GM12874 (cell line): ENCODE data around the gene MSMB.

Experiments used
- CTCF ChIP-seq: IDR thresholded peaks from 2 replicates; pipeline ENCODE4 v1.5.1; 2011; ENCODE audit warnings: low read depth, mild to moderate bottlenecking, control low read depth, low read length, moderate library complexity; ENCODE audit not compliant: insufficient read depth

Gene MSMB

DNA sequence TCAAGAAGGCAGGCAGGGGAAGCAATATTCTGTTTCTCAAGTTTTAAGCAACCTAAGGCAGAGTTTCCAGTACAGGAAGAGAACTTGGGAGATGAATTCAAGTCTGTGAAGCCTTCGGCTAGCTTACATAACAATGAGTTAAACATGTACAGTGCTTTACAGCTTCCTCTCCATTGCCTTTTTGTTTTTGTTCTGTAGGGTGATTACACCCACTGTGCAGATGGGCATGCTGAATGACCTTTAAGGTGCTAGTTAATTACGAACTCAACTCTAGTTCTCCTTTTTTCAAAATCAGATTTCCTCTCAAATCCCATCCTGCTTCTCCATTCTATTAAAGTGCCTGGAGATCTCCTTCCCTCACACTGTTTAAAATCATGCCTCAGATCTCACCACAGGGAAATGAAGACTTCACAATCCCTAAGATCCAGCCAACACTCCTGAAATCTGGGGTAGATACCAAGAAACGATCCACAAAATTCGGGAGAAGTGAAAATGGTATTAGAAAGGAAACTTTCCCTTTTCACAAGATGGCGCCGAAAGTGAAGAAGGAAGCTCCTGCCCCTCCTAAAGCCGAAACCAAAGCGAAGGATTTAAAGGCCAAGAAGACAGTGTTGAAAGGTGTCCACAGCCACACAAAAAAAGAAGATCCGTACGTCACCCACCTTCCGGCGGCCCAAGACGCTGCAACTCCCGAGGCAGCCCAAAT, 16.8 kb upstream of the MSMB start:
- TF ChIP-seq CTCF: no peak

DNA sequence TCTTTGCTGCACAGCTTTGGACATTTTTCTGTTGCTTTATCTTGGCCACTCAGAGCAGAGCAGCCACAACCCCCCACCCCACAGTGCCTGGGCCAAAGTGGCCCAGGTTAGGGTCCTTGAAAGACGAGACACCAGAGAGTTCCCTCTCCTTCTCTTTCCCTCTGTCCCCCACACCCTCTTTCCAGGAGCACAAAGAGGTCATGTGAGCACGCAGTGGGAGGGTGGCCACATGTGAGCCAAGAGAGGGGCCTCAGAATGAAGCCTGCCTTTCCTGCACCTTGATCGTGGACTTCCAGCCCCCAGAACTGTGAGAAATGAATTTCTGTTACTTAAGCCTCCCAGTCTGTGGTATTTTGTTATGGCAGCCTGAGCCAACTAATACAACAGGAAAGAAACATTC, 14.6 kb upstream of the MSMB start:
- TF ChIP-seq CTCF: no peak

DNA sequence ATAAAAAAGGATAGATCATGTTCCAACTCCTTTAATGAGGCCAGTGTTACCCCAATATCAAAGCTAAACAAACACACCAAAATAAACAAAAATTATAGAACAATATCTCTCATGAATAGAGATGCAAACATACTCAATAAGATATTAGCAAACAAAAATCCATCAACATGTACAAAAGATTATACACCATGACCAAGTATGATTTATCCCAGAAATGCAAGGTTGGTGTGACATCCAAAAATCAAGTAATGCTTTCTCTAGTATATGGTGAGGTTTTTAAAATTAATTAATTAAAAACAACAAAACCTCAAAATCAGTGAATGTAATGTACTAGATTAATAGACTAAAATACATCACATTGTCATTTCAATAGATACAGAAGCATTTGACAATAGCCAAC, 11.0 kb upstream of the MSMB start:
- no peak for TF ChIP-seq CTCF

- TF ChIP-seq CTCF: no peak
These were observed 9.7 kb upstream of the MSMB start for GRCh38 chr10:46055771-46056170.

GRCh38 chr10:46053534-46054434, 7.7 kb upstream of the MSMB start:
- TF ChIP-seq CTCF: no peak

DNA sequence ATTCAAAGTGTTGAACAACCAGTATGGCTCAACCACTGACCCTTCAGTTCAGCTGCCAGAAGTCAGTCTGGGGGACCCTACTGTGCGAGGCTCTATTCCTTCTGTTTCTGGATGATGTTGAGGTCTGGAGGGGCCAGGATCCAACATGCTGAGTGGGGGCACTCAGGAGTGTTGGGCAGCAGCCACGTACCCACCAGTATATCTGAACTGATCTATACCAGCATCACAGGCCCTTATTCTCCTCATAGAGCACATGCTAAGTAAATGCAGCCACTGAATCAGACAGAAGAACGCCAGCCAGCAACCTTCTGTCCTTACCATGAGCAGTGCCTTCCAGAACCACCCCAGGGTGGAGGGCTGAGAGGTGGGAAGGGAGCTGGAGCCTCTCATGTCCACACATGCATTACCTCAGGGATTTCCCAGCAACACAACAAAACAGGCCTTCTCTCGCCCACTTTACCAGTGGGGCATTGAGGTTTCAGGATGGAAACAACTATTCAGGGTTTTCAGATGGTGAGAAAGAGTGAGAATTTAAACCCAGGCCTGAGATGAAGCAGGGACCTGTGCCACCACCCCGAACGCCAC, 6.8 kb upstream of the MSMB start:
- TF ChIP-seq CTCF: no peak

DNA sequence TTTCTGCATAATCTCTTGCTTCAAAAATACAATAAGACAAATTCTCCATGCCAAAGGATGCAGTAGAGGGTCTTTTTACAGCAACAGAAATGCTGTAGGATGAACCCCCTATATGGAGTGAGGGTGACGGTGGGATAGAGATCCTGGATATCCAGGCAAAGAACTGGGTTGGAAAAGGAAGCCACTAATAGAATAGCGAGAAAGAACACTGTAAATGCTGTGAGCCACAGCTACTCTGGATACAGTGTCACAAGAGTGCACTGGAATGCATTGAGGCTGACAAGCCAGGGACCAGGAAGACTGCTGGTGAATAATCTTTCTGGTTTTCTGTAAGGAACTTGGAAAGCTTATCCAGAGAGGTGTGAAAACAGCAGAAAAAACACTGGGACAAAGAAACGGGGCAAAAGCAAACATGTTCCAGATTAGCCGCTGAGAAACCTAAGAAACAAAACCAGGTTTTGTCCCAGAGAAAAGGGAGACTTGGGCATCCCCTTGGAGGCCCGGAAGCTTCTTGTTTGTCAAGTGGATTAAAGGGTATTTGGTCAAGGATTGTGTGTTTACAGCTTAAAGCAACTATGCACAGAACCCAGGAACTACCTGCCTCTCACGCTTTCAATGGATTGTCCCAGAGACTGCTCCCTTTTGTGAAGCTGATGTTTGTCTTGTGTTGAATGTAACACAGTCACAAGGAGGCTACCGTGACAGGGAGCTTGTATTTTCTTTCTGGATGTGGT, 6.2 kb upstream of the MSMB start:
- TF ChIP-seq CTCF: no peak
